Neural progenitor cell (in vitro differentiated cells): ENCODE measurements around the gene MFAP3.

ENCODE experiments used
- EZH2 ChIP-seq: fragments of 200-600 bp; sonication (generic); IDR thresholded peaks from 2 replicates; pipeline ENCODE4 v1.6.1; 2017; ENCODE audit warnings: antibody characterized with exemption, mild to moderate bottlenecking, moderate library complexity
- EZH2phosphoT487 ChIP-seq: fragments of 200-600 bp; sonication (generic); IDR thresholded peaks from 2 replicates; pipeline ENCODE4 v1.6.1; 2017; ENCODE audit warnings: antibody characterized with exemption
- TF ChIP-seq, protein P1 (sequence below): fragments of 200-600 bp; sonication (generic); IDR thresholded peaks from 2 replicates; pipeline ENCODE4 v1.5.1; 2017; ENCODE audit warnings: antibody characterized with exemption, mild to moderate bottlenecking

- TF ChIP-seq, protein P1, sequence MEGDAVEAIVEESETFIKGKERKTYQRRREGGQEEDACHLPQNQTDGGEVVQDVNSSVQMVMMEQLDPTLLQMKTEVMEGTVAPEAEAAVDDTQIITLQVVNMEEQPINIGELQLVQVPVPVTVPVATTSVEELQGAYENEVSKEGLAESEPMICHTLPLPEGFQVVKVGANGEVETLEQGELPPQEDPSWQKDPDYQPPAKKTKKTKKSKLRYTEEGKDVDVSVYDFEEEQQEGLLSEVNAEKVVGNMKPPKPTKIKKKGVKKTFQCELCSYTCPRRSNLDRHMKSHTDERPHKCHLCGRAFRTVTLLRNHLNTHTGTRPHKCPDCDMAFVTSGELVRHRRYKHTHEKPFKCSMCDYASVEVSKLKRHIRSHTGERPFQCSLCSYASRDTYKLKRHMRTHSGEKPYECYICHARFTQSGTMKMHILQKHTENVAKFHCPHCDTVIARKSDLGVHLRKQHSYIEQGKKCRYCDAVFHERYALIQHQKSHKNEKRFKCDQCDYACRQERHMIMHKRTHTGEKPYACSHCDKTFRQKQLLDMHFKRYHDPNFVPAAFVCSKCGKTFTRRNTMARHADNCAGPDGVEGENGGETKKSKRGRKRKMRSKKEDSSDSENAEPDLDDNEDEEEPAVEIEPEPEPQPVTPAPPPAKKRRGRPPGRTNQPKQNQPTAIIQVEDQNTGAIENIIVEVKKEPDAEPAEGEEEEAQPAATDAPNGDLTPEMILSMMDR = no peak
- TF ChIP-seq EZH2 = no peak
- TF ChIP-seq EZH2phosphoT487 = no peak
Measured at GRCh38 chr5:154047324-154047723, 8.6 kb downstream of the MFAP3 start.
